ENCODE results near the gene ABHD17A.

ABHD17A gene

DNA sequence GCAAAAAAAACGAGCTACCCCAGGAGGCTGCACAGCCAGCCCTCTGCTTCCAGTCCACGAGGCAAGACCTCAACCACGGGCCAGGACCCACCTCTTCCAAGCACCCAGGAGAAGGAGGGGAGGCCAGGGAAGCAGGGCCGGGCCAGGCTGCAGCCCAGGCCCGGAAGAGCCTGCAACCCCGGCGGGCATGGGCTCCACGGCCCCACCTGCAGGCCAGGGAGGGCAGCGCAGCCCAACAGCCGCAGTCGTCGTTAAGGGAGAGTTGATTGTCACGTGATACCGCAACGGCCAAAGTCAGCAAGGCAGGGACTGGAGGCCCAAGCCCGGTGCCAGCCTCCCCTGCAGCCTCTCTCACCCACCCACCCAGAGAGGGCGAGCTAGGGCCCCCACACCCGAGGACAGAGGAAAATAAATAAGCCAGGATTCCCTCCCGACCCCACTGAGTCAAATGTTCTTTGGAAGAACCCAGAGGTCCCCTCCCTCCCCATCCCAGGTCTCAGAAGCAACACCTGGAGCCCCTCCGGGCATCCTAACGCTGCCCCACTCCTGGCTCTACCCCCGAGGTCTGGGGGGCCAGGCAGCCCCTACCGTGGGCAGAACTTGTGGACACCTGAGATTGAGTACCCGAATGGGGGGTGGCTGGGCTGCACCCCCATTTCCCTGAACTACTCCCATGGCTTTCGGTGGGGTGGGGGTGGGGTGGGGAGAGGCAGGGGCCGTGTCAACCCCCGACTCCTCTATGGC, 31.8 kb downstream of the ABHD17A start:
- peak; percentile 64 for DNase-seq (ENCODE audit: low read depth)

GRCh38 chr19:1852581-1853128, 32.6 kb downstream of the ABHD17A start:
- no peak for DNase-seq (ENCODE audit: low read depth)

- no peak for DNase-seq (ENCODE audit: low read depth)
These were observed 33.4 kb downstream of the ABHD17A start for GRCh38 chr19:1851654-1852580.

DNA sequence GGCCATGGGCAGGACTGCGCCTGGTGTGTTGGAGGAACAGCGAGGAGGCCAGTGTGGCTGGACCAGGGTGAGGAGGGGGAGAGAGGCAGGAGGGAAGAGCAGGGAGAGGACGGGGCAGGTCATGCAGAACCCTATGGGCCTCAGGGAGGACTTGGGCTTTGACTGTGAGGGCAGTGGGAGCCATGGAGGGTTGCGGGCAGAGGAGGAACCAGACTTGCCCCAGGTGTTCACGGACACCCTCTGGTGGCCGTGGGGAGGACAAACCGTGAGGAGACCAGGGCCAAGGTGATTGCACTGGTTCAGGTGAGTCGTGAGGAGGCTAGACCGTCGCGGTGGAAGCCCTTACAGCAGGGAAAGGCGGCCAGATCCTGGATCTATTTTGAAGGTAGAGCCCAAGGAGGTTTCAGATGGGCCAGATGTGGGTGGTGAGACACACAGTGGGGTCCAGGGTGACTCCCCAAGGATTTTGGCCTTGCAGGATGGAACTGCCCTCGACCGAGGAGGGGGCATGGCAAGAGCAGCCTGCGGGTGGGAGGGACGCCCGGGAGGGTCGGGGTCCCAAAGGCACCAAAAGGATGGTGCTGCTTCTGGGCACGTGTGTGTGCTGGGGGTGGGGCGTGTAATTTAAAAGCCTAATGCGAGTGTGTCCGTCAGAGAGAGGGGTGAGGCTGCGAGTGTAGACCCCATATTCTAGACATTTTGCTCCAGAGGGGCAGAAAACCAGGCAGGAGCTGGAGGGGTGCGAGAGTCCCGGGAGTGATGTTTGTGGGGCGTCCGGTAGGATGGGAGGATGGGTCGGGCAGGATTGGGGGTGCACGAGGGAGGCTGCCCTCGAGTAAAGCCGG, 34.3 kb downstream of the ABHD17A start:
- no peak for DNase-seq (ENCODE audit: low read depth)

DNA sequence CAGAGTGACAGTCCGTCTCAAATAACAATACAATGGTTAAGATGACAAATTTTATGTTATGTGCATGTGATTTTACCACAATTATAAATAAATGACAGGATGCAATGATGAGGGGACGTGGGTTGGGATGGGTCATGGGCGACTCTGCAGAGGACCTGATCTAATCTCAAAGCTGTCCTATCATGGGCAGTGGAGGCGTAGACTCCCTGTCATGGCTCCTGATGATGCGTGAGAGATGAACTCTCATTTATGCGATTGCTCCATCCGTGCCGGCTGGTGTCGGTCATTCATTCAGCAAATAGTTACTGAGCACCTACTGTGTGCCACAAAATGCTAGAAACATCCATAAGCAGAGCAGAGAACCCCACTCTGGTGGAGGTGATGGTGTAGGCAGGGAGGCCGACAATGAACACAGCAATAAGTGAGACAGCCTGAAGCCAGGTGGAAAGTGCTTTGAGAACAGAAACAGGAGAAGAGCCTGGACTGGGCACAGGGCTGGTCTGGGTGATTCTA, 35.4 kb downstream of the ABHD17A start:
- no peak for DNase-seq (ENCODE audit: low read depth)

DNA sequence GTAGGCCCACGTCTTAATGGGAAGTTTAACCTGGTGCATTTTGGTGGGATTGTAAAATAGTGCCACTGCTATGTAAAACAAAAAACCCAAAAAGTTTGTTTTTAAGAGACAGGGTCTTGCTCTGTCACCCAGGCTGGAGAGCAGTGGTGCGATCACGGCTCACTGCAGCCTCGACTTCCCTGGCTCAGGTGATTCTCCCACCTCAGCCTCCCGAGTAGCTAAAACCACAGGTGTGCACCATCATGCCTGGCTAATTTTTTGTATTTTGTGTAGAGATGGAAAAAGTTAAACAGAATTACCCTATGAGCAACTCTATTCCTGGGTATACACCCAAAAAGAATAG, 36.2 kb downstream of the ABHD17A start:
- DNase-seq (ENCODE audit: low read depth), result no peak

- DNase-seq (ENCODE audit: low read depth), result peak; percentile 87
These were observed 36.7 kb downstream of the ABHD17A start, which contains the start of gene REXO1 for GRCh38 chr19:1848399-1849131. Gene REXO1, minus strand, starts transcription at chr19:1848483. Its CDS starts 125 bp downstream, at chr19:1848358.

- DNase-seq (ENCODE audit: low read depth), result peak; percentile 82
These were observed 37.5 kb downstream of the ABHD17A start for GRCh38 chr19:1847684-1848398.

- no peak for DNase-seq (ENCODE audit: low read depth)
These were observed 38.0 kb downstream of the ABHD17A start for GRCh38 chr19:1847348-1847683.

DNA sequence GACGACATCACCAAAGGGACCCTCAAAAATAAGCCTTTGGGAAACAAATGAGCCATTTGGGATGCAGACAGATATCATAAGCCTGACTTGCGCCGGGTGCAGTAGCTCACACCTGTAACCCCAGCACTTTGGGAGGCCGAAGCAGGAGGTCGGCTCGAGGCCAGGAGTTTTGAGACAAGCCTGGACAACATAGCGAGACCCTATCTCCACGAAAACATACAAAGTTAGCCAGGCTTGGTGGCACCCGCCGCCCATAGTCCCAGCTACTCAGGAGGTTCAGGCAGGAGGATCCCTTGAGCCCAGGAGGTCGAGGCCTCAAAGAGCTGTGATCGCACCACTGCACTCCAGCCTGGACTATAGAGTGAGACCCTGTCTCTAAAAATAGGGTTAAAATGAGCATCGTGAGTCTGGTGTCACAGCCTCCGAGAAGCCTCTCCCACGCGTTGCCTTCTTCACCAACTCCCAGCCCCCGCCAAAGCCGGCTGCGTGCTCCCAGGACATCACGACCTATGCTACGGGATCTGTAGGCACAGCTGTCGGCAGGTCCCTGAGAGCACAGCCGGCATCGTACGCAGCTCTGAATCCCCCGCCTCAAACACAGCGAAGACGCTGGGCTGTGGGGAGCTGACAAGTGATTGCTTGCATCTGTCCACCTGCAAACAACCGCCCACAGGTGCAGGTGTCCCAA, 38.6 kb downstream of the ABHD17A start:
- no peak for DNase-seq (ENCODE audit: low read depth)

DNA sequence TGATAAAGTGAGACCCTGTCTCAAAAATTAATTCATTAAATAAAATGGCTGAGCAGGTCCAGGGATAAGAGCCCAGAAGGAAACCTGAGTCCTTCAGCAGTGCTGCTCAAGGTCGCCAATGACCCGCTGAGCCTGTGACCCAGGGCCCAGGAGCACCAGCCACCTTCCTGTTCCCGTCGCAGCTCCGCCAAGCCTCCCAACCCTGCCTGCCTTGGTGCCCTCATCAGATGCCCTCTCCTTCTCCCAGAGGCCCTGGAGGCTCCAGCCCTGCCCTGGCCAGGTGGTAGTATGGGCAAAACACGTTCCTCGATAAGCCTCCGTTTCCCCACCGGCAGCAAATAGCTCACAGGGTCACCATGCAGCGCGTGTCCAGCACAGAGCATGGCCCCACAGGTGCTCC, 39.7 kb downstream of the ABHD17A start:
- no peak for DNase-seq (ENCODE audit: low read depth)

DNA sequence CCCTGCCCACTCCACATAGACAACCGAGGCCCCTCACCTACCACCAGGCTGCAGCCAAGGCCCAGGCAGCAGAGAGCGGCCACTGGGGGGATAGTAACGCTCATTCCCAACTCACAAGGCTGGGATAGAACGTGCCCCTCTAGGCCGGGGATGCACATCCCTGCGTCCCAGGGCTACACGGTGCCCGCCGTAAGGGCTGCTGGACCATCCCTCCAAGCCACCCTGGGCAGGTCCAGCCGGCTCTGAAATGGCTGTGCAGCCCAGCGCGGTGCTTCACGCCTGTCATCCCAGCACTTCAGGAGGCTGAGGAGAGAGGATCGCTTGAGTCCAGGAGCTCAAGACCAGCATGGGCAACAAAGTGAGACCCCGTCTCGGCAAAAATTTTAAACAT, 40.2 kb downstream of the ABHD17A start:
- no peak for DNase-seq (ENCODE audit: low read depth)

- no peak for DNase-seq (ENCODE audit: low read depth)
These were observed 40.7 kb downstream of the ABHD17A start for GRCh38 chr19:1844513-1845124.

- no peak for DNase-seq (ENCODE audit: low read depth)
These were observed 41.5 kb downstream of the ABHD17A start for GRCh38 chr19:1843646-1844394.

DNA sequence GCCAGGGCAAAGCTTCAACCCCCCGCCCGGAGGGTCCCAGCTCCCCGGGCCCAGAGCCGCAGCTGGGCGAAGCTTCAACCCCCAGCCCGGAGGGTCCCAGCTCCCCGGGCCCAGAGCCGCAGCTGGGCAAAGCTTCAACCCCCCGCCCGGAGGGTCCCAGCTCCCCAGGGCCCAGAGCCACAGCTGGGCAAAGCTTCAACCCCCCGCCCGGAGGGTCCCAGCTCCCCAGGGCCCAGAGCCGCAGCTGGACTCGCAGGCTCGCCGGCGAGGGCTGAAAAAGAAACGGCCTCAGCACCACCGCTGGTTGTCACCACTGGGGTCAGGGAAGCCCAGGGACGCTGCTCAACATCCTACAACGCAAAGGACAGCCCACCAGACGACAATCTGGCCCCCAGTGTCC, 42.2 kb downstream of the ABHD17A start:
- no peak for DNase-seq (ENCODE audit: low read depth)

GRCh38 chr19:1841209-1841924, 43.9 kb downstream of the ABHD17A start:
- DNase-seq (ENCODE audit: low read depth), result no peak

- DNase-seq (ENCODE audit: low read depth), result no peak
These were observed 44.7 kb downstream of the ABHD17A start for GRCh38 chr19:1840541-1841115.
